ENCODE measurements around the gene CYP4F11. TPM values are rescaled to one million over a fixed set of nuclear protein-coding genes. Genes with fewer than 3 reads are reported as not detected.

CYP4F11 gene
- total RNA-seq, 1 experiment from 2014 or later = not detected

DNA sequence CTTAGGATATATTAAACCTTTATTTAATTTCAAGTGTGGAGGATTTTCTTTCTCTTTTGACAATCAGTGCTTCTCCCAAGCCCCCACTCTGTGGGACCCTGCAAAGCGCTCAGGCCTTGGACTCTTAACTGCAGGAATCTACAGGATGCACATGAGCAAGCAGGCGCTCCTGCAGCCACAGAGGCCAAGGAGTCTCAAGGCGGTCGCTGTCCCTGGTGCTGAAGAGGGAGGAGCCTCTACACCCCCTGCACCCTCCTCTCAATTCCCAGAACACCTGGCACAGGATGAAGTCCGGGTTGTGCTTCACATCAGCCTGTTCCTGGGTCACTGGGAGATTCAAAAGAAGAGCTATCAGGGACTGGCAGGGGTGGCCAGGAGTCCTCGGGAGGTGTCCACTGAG is 28.0 kb upstream of the CYP4F11 start:
- H4K91ac ChIP-seq (ENCODE audit: insufficient read length, low read depth, low read length) = no peak overlapping the region
- H3K4me1 ChIP-seq (ENCODE audit: insufficient read depth, low read length) = no peaks in the 10 kb centered on the region
- H3K18ac ChIP-seq (ENCODE audit: insufficient read length, low read depth, low read length) = no peak overlapping the region
- no peaks in the 10 kb centered on the region for H3K27me3 ChIP-seq (ENCODE audit: insufficient read depth, low read length)
- Mint-ChIP-seq H3K27me3 (ENCODE audit: low read depth) (peaks cover 1% of the 10 kb centered on the region), H3K4me1 (no peaks in the 10 kb centered on the region), H3K27ac (no peak overlapping the region), H3K4me3 (no peak overlapping the region), H3K9me3 (peaks cover 93 to 96% of the 10 kb centered on the region in 2 experiments), H3K36me3 (ENCODE audit: insufficient read depth in 1 of 3, low read depth in 3 of 3) (peaks cover 12 to 22% (median 12%) of the 10 kb centered on the region in 3 experiments; a peak in 6 of 7 replicates)
- TF ChIP-seq, protein P1, sequence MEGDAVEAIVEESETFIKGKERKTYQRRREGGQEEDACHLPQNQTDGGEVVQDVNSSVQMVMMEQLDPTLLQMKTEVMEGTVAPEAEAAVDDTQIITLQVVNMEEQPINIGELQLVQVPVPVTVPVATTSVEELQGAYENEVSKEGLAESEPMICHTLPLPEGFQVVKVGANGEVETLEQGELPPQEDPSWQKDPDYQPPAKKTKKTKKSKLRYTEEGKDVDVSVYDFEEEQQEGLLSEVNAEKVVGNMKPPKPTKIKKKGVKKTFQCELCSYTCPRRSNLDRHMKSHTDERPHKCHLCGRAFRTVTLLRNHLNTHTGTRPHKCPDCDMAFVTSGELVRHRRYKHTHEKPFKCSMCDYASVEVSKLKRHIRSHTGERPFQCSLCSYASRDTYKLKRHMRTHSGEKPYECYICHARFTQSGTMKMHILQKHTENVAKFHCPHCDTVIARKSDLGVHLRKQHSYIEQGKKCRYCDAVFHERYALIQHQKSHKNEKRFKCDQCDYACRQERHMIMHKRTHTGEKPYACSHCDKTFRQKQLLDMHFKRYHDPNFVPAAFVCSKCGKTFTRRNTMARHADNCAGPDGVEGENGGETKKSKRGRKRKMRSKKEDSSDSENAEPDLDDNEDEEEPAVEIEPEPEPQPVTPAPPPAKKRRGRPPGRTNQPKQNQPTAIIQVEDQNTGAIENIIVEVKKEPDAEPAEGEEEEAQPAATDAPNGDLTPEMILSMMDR (conservative IDR thresholded peaks at IDR 0.05) = no peak
- H2AFZ ChIP-seq (ENCODE audit: low read length) = no peak overlapping the region
- H3T11ph ChIP-seq (ENCODE audit: low read length) = no peak overlapping the region
- H2AK5ac ChIP-seq (ENCODE audit: insufficient read length, low read length) = no peak overlapping the region
- H2BK20ac ChIP-seq (ENCODE audit: low read depth, low read length, poor library complexity, severe bottlenecking) = no peak overlapping the region
- no peak overlapping the region for H3K9ac ChIP-seq (ENCODE audit: extremely low read depth, insufficient read length, low read length)
- H2BK12ac ChIP-seq (ENCODE audit: insufficient read length, low read depth, low read length) = no peak overlapping the region
- H3K79me2 ChIP-seq (ENCODE audit: insufficient read depth, low read length) = no peaks in the 10 kb centered on the region
- no peak overlapping the region for H2BK5ac ChIP-seq (ENCODE audit: insufficient read length, low read length)
- H3K79me1 ChIP-seq (ENCODE audit: insufficient read depth, low read depth, low read length, poor library complexity, severe bottlenecking) = no peaks in the 10 kb centered on the region
- no peaks in the 10 kb centered on the region for H4K20me1 ChIP-seq (ENCODE audit: control insufficient read depth, insufficient read depth, insufficient read length)
- H3K9me3 ChIP-seq (ENCODE audit: control insufficient read depth, low read depth, low read length) = peaks cover 88% of the 10 kb centered on the region
- no peak overlapping the region for H4K8ac ChIP-seq (replicated peaks; ENCODE audit: insufficient read length, low read depth, low read length)
- H3K14ac ChIP-seq (ENCODE audit: insufficient read depth, low read length) = no peak overlapping the region
- WGBS (ENCODE audit: extremely low coverage, insufficient read length, low lambda C conversion rate) = no CpG with 5 or more reads among the region's 6 CpGs
- no peak overlapping the region for H2BK15ac ChIP-seq (ENCODE audit: low read depth, low read length)
- H3K4me2 ChIP-seq (ENCODE audit: insufficient read depth, insufficient read length, low read length) = no peak overlapping the region
- H2BK120ac ChIP-seq (ENCODE audit: low read depth, low read length, poor library complexity, severe bottlenecking) = no peak overlapping the region
- H3K56ac ChIP-seq (ENCODE audit: insufficient read length, low read depth, low read length) = no peak overlapping the region
- no peak overlapping the region for H3K27ac ChIP-seq (ENCODE audit: insufficient read length, low read depth, low read length)
- H3K4ac ChIP-seq (ENCODE audit: low read depth, low read length) = no peak overlapping the region
- no peaks in the 10 kb centered on the region for H3K23me2 ChIP-seq (ENCODE audit: insufficient read length, low read depth, low read length, poor library complexity, severe bottlenecking)
- no peak for DNase-seq
- H4K5ac ChIP-seq (ENCODE audit: insufficient read length, low read depth, low read length) = no peak overlapping the region
- H3K23ac ChIP-seq (ENCODE audit: insufficient read length, low read depth, low read length) = no peak overlapping the region
